BLaER1 (cell line): Measurements from ENCODE around the gene DENND5B.
"Not testable (repeated sequence)": the region's sequence is repeated elsewhere in the genome, so short reads cannot be mapped to it uniquely, and the experiment has no call there.

Experiments used
- H3K27ac ChIP-seq: shearing (Covaris generic); formaldehyde crosslinking; 2 replicates; pipeline ENCODE4 v1.8.1; 2022
- H3K27me3 ChIP-seq: shearing (Covaris generic); formaldehyde crosslinking; 2 replicates; pipeline ENCODE4 v1.8.1; 2022
- H3K36me3 ChIP-seq: shearing (Covaris generic); formaldehyde crosslinking; 2 replicates; pipeline ENCODE4 v1.8.1; 2022
- H3K4me1 ChIP-seq: shearing (Covaris generic); formaldehyde crosslinking; 2 replicates; pipeline ENCODE4 v1.8.1; 2022
- H3K4me2 ChIP-seq: shearing (Covaris generic); formaldehyde crosslinking; 2 replicates; pipeline ENCODE4 v1.8.1; 2022
- H3K4me3 ChIP-seq: shearing (Covaris generic); formaldehyde crosslinking; 2 replicates; pipeline ENCODE4 v1.8.1; 2022
- H3K9ac ChIP-seq: shearing (Covaris generic); formaldehyde crosslinking; 2 replicates; pipeline ENCODE4 v1.8.1; 2022
- H3K9me3 ChIP-seq: shearing (Covaris generic); formaldehyde crosslinking; 2 replicates; pipeline ENCODE4 v1.8.1; 2022
- H4K20me1 ChIP-seq: shearing (Covaris generic); formaldehyde crosslinking; 2 replicates; pipeline ENCODE4 v1.8.1; 2022
- Cebpa-rat ChIP-seq: shearing (Covaris generic); IDR thresholded peaks from 2 replicates; pipeline ENCODE4 v1.8.1; 2022

DENND5B gene

DNA sequence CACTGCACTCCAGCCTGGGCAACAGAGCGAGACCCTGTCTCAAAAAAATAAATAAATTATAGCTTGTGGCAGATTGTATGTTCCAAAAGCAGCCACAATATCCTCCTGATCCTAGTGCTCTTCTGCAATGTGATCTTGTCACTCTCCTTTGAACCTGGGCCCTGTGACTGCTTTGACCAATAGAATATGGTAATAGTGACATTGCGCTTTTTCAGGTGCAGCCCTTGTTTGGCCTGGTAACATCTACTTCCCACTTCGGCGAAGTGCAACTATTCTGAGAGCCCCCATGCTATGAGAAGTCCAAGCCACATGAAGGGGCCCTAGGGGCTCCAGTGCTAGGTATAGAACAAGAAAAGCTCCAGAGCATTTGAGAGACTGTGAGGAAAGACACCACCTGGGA lies 31.1 kb upstream of the DENND5B start:
- Histone ChIP-seq H3K36me3 (no peaks in the 10 kb centered on the region), H3K4me1 (no peaks in the 10 kb centered on the region), H3K27me3 (no peaks in the 10 kb centered on the region), H3K9me3 (peaks cover 4% of the 10 kb centered on the region), H3K27ac (no peak overlapping the region), H3K4me2 (no peak overlapping the region), H3K9ac (no peak overlapping the region), H3K4me3 (no peak overlapping the region), H4K20me1 (no peaks in the 10 kb centered on the region)
- TF ChIP-seq Cebpa-rat: no peak

DNA sequence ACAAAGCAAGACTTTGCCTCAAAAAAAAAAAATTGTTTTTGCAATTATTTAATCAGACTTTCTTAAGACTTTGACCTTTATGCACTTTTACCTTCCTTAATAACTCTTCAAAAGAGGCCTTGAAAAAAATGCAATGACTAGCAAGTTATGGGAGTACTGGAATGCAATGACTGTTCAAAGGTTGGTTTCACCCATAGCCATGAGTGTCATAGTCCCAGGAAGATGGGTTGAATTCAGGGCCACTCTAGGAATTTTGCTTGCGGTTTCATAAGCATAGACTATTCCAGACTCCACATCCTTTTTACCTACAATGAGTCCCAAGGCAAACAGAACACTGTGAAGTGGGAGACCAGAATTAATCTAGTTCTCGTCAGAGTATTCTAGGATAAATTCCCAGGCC lies 29.4 kb upstream of the DENND5B start:
- Histone ChIP-seq H3K4me2 (no peak overlapping the region), H3K27ac (no peak overlapping the region)

DNA sequence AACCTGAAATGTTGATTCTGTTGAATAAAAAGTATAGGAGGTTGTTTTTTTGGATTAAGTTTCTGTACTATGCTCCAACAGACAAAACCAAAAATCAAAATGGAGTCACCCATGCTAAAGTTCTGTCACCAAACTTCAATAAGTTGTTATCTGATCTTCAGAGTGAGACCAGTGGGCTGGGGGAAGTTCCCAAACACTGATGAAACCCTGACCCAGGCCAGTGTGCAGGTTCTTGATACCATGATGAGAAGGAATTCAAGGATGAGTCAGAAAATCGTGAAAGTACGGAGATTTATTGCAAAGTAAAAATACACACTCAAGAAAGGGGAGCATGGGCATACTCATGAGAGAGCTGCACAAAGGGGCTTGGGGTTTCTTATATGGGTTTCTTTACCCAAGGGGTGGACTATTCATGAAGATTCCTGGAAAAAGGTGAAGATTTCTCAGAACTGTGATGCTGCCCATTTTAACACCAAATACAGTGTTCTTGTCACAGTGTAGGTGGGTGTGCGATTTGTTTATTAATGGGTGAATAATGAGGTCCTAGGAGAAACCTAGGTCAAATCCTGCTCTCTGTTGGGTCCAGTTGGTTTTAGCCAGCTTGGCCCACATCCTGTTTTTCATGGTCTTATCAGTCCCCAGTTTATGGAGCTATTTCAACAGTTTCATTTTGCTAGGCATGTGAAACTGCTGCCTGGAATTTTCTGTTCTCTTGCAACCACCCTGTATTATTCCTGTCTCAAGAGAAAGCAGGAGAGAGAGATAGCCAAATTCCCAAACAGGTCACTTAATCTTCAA lies 27.5 kb upstream of the DENND5B start:
- Histone ChIP-seq H3K27ac (no peak overlapping the region), H3K4me3 (no peak overlapping the region), H3K36me3 (no peaks in the 10 kb centered on the region), H3K9me3 (no peaks in the 10 kb centered on the region), H3K27me3 (no peaks in the 10 kb centered on the region), H3K9ac (no peak overlapping the region), H3K4me2 (no peak overlapping the region), H4K20me1 (no peaks in the 10 kb centered on the region), H3K4me1 (no peaks in the 10 kb centered on the region)
- no peak for TF ChIP-seq Cebpa-rat

More for the DNA sequence above, 29.4 kb upstream of the DENND5B start:
- Histone ChIP-seq H4K20me1 (no peaks in the 10 kb centered on the region), H3K27me3 (no peaks in the 10 kb centered on the region), H3K4me3 (no peak overlapping the region), H3K36me3 (no peaks in the 10 kb centered on the region), H3K9ac (no peak overlapping the region), H3K9me3 (no peaks in the 10 kb centered on the region; the same call in 1 of the 2 replicates), H3K4me1 (no peaks in the 10 kb centered on the region)
- no peak for TF ChIP-seq Cebpa-rat

DNA sequence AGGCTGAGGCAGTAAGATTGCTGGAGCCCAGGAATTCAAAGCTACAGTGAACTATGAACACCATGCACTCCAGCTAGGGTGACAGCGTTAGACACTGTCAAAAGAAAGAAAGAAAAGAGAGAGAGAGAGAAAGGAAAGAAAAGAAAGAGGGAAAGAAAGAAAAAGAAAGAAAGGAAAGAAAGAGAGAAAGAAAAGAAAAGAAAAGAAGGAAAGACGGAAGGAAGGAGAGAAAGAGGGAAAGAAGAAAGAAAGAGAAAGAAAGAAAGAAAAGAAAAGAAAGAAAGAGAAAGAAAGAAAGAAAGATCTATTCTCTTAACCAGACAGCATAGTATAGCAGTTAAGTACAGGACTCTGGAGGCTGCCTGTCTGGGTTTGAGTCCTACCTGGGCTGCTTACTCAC lies 21.9 kb upstream of the DENND5B start:
- Histone ChIP-seq H3K27me3 (no peaks in the 10 kb centered on the region), H3K9ac (no peak overlapping the region), H3K4me1 (no peaks in the 10 kb centered on the region), H3K9me3 (peaks cover 29% of the 10 kb centered on the region), H3K27ac (no peak overlapping the region), H3K4me2 (no peak overlapping the region), H4K20me1 (no peaks in the 10 kb centered on the region), H3K36me3 (no peaks in the 10 kb centered on the region), H3K4me3 (no peak overlapping the region)
- TF ChIP-seq Cebpa-rat: no peak

DNA sequence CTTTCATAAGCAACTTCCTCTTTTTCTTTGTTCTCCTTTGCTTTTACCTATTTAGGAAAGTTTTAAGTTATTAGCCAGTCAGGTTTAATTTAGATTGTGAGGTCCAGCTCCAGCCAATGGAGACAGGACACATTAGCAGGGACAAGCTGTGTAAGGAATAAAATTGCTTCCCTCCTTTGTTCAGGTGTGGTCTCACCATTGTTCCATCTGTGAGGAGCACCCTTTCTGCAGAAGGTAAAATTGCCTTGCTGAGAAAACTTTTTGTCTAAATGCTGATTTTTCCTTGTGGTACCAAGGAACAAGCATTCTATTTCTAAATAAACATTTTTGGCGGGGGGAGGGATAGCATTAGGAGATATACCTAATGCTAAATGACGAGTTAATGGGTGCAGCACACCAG lies 17.4 kb upstream of the DENND5B start:
- H3K4me1 ChIP-seq, H4K20me1 ChIP-seq, H3K36me3 ChIP-seq, H3K9ac ChIP-seq, H3K4me3 ChIP-seq, H3K27me3 ChIP-seq, H3K27ac ChIP-seq, H3K4me2 ChIP-seq: not testable (repeated sequence)
- H3K9me3 ChIP-seq: peaks cover 40% of the 10 kb centered on the region

DNA sequence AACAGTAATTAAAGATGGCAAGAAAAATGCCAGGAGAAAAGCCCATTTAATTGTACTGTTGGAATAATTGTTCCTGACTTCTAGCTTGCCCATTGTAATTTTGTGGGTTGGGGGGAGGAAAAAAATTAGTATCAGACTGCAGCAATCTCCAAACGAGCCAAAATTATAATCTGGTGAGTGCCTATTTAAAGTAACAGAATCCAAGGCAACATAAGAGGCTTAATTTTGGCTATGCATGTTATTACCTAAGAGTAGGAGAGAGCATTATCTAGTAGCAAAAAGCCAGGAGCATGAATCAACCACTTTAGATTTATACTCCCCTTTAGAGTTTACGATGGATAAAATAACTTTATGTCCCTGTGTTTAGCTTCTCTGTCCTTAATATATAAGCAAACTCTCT lies 14.6 kb upstream of the DENND5B start:
- no peak overlapping the region for H3K9ac ChIP-seq
- no peaks in the 10 kb centered on the region for H4K20me1 ChIP-seq
- H3K4me3 ChIP-seq: no peak overlapping the region
- no peak overlapping the region for H3K27ac ChIP-seq
- H3K4me2 ChIP-seq: no peak overlapping the region
- no peaks in the 10 kb centered on the region; the same call in 1 of the 2 replicates for H3K4me1 ChIP-seq
- H3K9me3 ChIP-seq: peaks cover 39% of the 10 kb centered on the region
- no peak for TF ChIP-seq Cebpa-rat
- H3K36me3 ChIP-seq: no peaks in the 10 kb centered on the region
- no peaks in the 10 kb centered on the region for H3K27me3 ChIP-seq

DNA sequence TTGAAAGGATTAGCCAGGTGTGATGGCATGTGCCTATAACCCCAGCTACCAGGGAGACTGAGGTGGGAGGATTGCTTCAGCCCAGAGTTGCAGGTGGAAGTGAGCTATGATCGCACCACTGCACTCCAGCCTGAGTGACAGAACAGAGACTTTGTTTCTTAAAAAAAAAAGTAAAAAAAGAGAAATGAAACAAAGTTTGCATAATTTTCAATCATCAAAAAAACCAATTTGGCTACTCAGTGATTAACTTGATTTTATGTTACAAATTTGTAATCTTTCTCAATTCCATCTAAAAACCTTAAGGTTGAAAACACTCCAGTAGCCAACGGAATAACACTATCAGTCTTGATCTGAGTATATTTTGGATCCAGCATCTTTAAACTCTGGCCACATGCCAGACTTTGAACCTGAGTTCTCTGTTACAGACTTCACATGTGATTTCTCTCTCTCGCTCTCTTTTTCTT lies 12.6 kb upstream of the DENND5B start:
- H3K27ac ChIP-seq: no peak overlapping the region
- TF ChIP-seq Cebpa-rat: no peak
- no peaks in the 10 kb centered on the region for H3K36me3 ChIP-seq
- no peaks in the 10 kb centered on the region for H4K20me1 ChIP-seq
- no peak overlapping the region for H3K4me2 ChIP-seq
- H3K9ac ChIP-seq: no peak overlapping the region
- H3K9me3 ChIP-seq: peaks cover 19% of the 10 kb centered on the region
- no peaks in the 10 kb centered on the region for H3K27me3 ChIP-seq
- no peaks in the 10 kb centered on the region; the same call in 1 of the 2 replicates for H3K4me1 ChIP-seq
- no peak overlapping the region for H3K4me3 ChIP-seq

DNA sequence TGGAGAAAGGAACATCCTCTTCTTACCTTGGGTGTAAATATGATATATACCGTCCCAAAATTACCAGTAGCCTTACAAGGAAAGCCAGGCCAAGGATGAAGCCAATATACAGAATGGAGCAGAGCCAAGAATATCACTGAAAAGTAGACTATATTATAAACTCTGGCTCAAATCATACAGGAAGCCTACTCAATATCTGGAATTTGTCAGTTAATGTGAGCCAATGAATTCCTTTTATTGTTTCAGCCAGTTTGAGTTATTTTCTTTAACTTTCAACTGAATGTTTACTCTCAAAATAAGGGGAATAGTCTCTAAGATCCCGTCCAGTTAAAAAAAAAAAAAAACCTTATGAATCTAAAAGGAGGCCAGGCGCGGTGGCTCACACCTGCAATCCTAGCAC lies 9.8 kb upstream of the DENND5B start:
- Histone ChIP-seq H3K4me2 (no peak overlapping the region), H3K4me1 (no peaks in the 10 kb centered on the region; the same call in 1 of the 2 replicates)

DNA sequence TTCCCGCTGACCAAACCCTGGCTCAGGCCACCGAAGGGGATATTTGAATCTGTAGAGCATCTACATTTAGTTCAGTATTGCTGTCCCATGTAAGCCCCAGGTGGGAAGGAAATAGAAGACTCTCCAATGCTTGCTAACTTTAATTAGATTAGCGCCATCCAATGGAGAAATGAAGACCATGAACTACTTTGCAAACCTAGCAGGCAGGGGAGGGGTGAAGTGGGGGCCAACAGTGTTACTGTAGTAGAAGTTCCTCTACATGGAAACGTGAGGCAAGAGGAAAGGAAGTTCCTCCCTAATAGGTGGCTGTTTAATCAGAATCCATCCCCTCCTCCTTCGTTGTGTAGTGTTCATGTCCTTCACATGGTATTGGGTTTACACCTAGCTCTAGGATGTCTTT lies 9.3 kb upstream of the DENND5B start:
- Histone ChIP-seq H4K20me1 (no peaks in the 10 kb centered on the region), H3K4me3 (no peak overlapping the region), H3K9me3 (no peaks in the 10 kb centered on the region), H3K4me1 (no peaks in the 10 kb centered on the region; the same call in 1 of the 2 replicates), H3K27ac (no peak overlapping the region), H3K36me3 (no peaks in the 10 kb centered on the region), H3K9ac (no peak overlapping the region), H3K4me2 (no peak overlapping the region), H3K27me3 (no peaks in the 10 kb centered on the region)
- TF ChIP-seq Cebpa-rat: no peak

More for the DNA sequence above, 9.8 kb upstream of the DENND5B start:
- H3K27ac ChIP-seq: no peak overlapping the region
- H3K27me3 ChIP-seq: no peaks in the 10 kb centered on the region
- no peak overlapping the region for H3K4me3 ChIP-seq
- no peaks in the 10 kb centered on the region for H3K9me3 ChIP-seq
- no peak for TF ChIP-seq Cebpa-rat
- no peak overlapping the region for H3K9ac ChIP-seq
- H3K36me3 ChIP-seq: no peaks in the 10 kb centered on the region
- H4K20me1 ChIP-seq: no peaks in the 10 kb centered on the region

- no peaks in the 10 kb centered on the region for H3K27me3 ChIP-seq
- H3K4me3 ChIP-seq: no peak overlapping the region
- H3K9me3 ChIP-seq: no peaks in the 10 kb centered on the region
- no peak overlapping the region for H3K27ac ChIP-seq
- no peaks in the 10 kb centered on the region for H4K20me1 ChIP-seq
- no peaks in the 10 kb centered on the region for H3K36me3 ChIP-seq
- no peak for TF ChIP-seq Cebpa-rat
- no peaks in the 10 kb centered on the region; the same call in 1 of the 2 replicates for H3K4me1 ChIP-seq
- H3K9ac ChIP-seq: no peak overlapping the region
- no peak overlapping the region for H3K4me2 ChIP-seq
These were observed 8.1 kb upstream of the DENND5B start for GRCh38 chr12:31599053-31599452.

GRCh38 chr12:31597066-31597465 lies 6.1 kb upstream of the DENND5B start:
- Histone ChIP-seq H3K4me1 (peaks cover under 1% of the 10 kb centered on the region; the same call in 1 of the 2 replicates), H3K4me3 (no peak overlapping the region), H3K27ac (no peak overlapping the region), H3K36me3 (no peaks in the 10 kb centered on the region), H3K9ac (no peak overlapping the region), H4K20me1 (no peaks in the 10 kb centered on the region), H3K27me3 (no peaks in the 10 kb centered on the region), H3K4me2 (no peak overlapping the region), H3K9me3 (no peaks in the 10 kb centered on the region)
- no peak for TF ChIP-seq Cebpa-rat
